GM12873 (cell line): ENCODE measurements around the gene ZRANB1.

Experiments used
- TF ChIP-seq, protein P1 (sequence below): IDR thresholded peaks from 2 replicates; pipeline ENCODE4 v1.5.1; 2012; ENCODE audit warnings: low read depth, mild to moderate bottlenecking, moderate library complexity, low read length, control low read depth; ENCODE audit not compliant: insufficient read depth; ENCODE audit errors: missing control alignments

The ZRANB1 gene

DNA sequence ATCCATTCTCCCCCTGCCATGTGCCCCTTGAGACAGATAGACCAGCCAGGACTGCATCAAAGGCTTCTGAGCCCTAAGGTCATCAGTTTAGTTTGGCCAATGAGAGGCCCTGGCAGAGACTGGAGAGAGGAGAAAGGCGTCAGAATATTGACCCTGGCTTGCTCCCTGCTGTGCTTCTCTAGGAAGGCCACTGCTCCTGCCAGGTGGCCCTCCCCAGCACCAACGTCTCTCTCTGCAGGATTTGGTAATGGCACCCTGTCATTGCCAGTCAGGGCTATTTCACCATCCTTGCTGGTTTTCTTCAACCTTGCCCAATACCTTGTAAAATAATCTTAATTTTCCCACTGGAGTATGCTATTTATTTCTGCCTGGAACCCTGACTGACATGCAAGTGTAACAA lies 38.8 kb upstream of the ZRANB1 start:
- TF ChIP-seq, protein P1, sequence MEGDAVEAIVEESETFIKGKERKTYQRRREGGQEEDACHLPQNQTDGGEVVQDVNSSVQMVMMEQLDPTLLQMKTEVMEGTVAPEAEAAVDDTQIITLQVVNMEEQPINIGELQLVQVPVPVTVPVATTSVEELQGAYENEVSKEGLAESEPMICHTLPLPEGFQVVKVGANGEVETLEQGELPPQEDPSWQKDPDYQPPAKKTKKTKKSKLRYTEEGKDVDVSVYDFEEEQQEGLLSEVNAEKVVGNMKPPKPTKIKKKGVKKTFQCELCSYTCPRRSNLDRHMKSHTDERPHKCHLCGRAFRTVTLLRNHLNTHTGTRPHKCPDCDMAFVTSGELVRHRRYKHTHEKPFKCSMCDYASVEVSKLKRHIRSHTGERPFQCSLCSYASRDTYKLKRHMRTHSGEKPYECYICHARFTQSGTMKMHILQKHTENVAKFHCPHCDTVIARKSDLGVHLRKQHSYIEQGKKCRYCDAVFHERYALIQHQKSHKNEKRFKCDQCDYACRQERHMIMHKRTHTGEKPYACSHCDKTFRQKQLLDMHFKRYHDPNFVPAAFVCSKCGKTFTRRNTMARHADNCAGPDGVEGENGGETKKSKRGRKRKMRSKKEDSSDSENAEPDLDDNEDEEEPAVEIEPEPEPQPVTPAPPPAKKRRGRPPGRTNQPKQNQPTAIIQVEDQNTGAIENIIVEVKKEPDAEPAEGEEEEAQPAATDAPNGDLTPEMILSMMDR, result no peak

DNA sequence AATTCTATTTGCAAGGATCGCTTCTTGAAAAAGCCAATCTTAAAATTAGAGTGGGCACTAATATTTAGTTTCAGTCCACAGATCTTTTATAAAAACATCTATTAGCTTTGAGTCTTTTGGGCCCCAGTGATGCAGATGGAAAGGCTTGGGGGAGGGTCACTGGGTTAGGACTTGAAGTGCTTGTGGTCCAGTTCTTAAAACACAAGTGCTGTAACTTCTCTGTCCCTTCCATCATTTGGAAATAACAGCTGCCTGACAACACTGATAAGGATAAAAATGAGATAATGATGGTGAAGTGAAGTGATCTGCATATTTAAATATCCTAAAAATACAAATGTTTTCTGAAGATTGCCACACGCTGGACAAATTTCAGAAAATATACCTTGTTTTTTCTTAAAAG lies 37.1 kb upstream of the ZRANB1 start:
- TF ChIP-seq, protein P1, result no peak

DNA sequence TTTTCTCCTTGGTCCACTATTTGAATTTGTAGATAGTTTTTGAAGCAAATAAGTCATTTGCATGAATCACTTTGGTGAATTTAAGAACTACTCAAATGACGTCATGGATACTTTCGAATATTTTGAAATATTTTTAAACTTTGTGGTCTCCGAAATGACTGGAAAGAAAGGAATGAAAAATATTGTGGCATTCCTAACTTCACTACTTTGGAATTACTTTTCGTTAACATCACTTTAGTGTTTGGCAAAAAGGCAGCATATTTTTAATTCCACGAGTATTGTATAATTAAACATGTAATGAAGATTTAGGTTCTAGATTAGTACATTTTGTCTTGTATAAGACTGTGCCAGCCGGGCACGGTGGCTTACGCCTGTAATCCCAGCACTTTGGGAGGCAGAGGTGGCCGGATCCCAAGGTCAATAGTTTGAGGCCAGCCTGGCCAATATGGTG lies 35.3 kb upstream of the ZRANB1 start:
- TF ChIP-seq, protein P1, result no peak

DNA sequence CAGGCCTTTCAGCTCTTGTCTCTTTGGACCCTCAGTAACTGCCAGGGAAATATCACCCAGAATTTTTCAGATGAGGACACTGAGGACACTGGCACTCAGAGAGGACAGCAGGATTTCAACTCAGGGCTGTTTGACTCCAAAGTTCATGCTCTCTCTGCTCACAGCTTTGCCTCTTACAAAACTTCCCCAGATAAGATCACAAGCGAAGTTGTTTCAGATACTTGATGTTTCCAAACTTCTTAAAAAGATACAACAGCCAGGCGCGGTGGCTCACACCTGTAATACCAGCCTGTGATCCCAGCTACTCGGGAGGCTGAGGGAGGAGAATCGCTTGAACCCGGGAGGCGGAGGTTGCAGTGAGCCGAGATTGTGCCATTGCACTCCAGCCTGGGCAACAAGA lies 32.4 kb upstream of the ZRANB1 start:
- TF ChIP-seq, protein P1, result no peak

DNA sequence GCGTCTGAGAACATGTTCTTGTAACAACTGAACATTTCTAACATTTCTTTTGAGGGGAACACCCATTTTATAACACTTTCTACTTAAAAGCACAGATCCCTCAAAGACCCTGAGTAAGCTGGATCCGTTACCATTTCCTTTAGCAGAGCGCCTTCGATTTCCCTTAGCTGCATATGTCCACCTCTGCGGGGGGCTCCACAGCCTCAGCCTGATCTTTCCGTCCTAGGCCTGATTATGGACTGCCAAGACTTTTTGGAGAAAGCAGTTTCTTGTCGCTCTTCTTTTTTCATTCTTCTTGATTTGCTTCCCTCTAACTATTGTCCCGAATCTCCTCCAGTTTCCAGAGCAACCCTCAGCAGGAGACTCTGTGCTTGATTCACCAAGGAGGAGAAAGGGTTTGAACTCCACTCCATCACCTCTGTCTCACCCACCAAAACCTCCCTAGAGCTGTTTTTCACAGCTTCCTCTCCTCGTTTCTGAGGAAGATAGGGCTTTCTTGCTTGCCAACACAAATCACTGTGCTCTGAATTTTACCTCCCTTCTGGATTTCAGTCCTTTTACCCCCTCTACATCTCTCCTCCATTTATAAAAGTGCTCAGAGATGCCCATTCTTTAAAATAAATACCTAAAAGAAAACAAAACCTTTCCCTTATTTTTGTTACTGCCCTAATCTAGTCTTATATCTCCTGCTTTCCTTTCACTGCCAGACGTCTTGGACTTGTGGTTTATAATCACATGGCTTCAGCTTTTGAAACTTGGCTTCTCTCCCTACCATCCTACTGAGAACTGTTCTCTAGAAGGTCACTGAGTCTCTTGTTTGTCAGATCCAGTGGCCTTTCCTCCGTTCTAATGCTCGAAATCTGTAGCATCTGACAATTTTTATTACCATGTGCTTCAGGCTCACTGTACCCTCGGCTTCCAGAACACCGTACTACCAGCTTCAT lies 30.5 kb upstream of the ZRANB1 start:
- TF ChIP-seq, protein P1, result peak; percentile 3

DNA sequence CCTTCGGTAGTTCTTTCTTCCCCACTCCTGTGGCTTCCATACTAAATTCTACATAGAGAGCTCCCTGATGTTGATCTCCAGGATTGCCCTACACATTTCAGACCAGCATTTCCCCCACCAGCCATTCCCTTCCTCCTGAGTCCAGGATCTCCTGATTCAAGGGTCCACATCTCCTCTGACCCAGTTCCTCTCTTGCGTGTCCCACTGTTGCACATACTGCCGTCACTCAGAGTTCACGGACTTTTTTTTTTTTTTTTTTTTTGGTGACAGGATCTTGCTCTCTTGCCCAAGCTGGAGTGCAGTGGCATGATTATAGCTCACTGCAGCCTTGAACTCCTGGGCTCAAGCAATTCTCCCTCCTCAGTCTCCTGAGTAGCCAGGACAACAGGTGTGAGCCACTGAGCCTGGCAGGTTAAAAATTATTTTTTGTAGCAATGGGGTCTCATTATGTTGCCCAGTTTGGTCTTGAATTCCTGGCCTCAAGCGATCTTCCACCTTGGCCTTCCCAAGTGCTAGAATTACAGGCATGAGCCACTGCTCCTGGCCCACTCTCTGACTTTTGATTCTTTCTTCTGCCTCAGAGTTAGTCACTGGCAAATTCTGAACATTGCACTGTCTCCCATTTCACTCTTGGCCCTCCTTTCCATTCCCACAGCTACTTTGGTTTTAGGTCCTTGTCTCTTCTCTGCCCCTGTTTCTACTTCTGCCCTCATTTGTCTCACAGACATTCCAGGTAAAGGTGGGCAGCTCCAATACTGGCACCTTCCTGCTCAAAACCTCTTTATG lies 29.6 kb upstream of the ZRANB1 start:
- TF ChIP-seq, protein P1, result no peak

DNA sequence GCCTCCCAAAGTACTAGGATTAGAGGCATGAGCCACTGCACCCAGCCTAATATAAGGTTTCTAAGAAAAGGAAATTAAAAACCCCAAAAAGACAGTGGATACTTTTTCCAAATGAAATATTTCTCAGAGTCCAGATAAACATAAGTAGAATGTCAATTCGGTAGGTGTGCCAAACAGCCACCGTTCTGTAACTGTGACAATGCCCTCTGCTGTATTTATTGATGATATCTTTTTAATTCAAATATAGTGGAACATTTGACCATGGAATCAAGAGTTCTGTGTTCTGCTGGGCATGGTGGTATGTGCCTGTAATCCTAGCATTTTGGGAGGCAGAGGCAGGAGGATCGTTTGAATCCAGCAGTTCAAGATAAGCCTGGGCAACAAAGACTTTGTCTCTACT lies 28.8 kb upstream of the ZRANB1 start:
- TF ChIP-seq, protein P1, result no peak
